SU-DHL-6 (cell line): ENCODE results near the gene SLC43A3.

ENCODE experiments used
- CTCF ChIP-seq: fragments of 200-600 bp; sonication (generic); IDR thresholded peaks from one replicate; pipeline ENCODE4 v1.5.1; 2017; ENCODE audit warnings: antibody characterized with exemption, mild to moderate bottlenecking, low read length, moderate library complexity; ENCODE audit not compliant: insufficient read depth, poor library complexity, severe bottlenecking
- EZH2phosphoT487 ChIP-seq: fragments of 200-600 bp; sonication (generic), shearing (Covaris generic); conservative IDR thresholded peaks from 2 replicates; pipeline ENCODE4 v1.6.1; 2018; ENCODE audit warnings: mild to moderate bottlenecking, antibody characterized with exemption, low read length, moderate library complexity, mixed read lengths

DNA sequence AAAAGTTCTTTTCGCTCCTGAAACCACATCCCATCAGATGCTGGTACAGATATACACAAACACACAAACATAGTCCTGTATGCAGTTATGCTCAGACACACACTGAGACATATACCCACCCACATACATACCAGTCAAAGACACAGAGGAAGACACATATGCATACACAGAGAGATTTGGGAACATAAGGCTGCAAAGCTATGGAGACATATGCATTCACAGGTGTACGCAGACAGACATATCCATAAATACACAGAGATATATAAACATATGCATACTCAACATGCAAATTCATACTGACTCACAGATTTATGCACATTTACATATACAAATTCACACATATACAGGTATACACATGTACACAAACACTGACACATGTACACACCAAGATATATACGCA lies 52.0 kb downstream of the SLC43A3 start:
- TF ChIP-seq CTCF = no peak
- no peak for TF ChIP-seq EZH2phosphoT487
